ENCODE data around the gene MDM2.

GRCh38 chr12:68883151-68883550 lies 75.2 kb downstream of the MDM2 start:
- TF ChIP-seq MEF2A (IDR thresholded peaks at IDR 0.05; ENCODE audit: borderline replicate concordance, low read depth), result no peak
- no peak for TF ChIP-seq NFIC (IDR thresholded peaks at IDR 0.05; ENCODE audit: borderline replicate concordance)
- TF ChIP-seq MXI1 (IDR thresholded peaks at IDR 0.05; ENCODE audit: low read depth, low read length), result no peak
- TF ChIP-seq POLR2AphosphoS5 (IDR thresholded peaks at IDR 0.05; ENCODE audit: low read depth, low read length), result no peak
- no peak for TF ChIP-seq GABPA (IDR thresholded peaks at IDR 0.05; ENCODE audit: low read depth)
- TF ChIP-seq RAD21 (IDR thresholded peaks at IDR 0.05; ENCODE audit: low read length), result no peak
- no peak for TF ChIP-seq CTCF (IDR thresholded peaks at IDR 0.05)

All from SK-N-SH (cell line).